HG02759 (cell line): ENCODE results near the gene ETV3L.
A peak's percentile ranks its signal among the peaks of the same experiment; 100 is the strongest.
"Not testable (repeated sequence)": the region's sequence is repeated elsewhere in the genome, so short reads cannot be mapped to it uniquely, and the experiment has no call there.

Experiments used
- ATAC-seq: cut with Tn5 transposase; IDR thresholded peaks from one replicate; pipeline ENCODE4 v1.9.1; 2021; ENCODE audit warnings: mild to moderate bottlenecking, moderate library complexity; ENCODE audit not compliant: unreplicated experiment

Gene ETV3L

DNA sequence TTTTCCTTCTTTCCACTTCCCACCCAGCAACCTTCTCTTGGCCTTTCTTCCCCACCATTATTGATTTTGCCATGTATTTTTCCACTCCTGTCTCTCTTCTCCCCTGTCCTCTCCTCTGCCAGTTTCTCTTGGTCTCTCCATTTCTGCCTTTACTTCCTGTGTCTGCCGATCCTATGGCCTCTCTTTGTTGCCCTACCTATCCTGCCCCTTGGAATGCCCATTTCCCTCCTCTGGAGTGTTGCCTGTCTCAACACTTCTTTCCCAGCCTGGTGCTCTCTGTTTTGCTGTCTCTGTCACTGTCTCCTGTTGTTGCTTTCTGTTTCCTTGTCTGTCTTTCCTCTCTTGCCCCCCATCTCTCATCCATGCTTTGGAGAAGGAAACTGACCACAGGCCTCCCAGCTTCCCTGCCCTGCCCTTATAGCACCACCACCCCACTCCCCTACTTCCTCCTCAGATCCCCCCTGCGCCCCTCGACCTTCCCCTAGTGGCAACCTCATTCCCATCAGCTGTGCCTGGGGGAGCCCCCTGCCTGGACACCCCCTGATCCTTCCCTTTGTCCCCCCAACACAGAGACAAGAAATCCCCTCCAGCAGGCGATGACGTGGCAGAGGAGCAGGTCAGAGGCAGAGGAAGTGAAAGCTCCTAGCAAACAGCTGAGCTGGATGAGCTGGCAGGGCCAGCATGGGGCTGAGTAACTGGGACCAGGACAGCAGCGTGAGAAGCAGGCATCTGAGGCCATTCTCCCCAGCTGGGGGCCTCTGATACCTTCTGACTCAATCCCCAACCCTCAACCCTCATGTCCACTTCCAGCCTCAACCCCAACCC lies 6.6 kb upstream of the ETV3L start:
- ATAC-seq, result peak; percentile 91

DNA sequence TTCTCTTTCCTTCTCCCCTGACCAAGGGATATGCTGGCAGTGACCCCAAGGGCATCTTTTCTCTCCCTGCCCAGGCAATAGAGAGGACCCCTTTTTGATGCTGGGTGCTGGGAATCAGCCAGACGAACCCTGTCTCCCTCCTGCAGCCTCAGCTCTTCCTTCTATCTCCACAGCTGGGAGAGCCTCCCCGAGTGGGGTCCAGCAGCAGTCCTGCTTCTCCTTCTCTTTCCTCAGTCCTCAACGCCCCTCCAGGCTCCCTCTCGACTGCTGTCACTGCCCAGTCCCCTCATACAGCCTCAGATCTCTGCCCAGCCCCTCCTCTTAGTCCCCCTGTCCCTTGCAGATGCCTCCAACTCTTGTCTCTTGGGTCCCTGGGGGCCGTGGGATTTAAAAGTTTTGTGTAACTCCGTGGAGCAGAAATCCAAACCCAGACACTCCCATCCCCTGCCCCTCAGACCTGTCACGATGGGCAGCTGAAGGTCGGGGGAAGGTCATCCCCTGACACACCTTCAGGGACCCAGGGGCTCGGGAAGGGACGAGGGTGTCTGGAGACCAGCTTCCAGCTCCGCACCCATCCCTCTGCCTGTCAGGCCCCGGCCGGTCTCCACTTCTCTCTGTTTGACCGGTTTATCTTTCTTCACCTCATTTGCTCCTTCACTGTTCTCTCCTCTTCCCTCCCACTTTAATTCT lies 5.8 kb upstream of the ETV3L start:
- ATAC-seq, result no peak

DNA sequence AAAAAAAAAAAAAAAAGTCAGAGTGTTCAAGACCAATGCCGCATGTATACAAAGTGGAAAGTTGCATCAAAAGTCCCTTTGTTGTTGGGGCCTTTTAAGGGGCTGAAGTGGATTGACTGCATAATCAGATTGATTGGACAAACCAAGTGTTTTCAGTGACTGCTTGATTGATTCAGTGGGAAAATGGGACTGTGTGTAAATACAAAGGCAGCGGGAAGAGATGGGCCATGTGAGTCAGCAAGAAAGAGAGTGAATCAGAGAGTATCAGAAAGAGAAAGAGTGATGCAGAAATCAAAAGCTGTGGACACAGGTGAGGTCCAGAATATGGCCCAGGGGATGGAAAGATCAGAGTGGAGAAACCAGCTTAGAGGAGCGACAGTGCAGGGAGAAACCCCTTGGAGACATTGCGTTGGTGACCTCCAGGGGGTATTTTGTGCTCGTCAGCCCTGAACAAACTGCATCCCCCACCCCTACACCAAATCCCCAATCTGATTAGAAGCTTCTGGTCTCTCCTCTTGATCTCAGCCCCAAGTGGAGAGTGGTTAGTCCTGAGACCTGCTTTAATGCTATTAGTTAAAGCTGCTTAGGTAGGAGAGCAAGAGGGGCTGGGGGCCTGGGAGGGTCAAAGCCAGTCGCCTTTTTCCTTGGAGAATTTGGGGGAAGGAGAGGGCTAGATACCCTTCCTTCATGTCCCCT lies 5.1 kb upstream of the ETV3L start:
- ATAC-seq, result no peak

DNA sequence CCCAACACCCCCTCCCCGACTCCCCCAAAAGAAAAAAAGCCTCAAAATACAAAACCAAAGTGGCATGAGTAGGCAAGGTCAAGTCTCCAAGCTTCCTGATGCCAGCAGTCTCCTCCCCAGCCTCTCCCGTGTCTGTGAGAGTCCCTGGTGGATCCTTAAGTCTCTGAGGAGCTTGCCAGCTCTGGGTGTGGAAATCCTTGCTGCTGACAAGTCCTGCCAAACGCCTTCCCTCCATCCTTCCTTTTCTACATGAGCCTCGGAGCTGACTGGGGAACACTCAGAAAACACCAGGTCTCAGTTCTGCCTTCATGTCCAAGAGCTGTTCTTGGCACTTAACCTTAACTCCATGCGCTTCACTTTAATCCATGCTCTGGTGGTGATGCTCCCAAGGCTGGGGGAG lies 3.7 kb upstream of the ETV3L start:
- no peak for ATAC-seq

DNA sequence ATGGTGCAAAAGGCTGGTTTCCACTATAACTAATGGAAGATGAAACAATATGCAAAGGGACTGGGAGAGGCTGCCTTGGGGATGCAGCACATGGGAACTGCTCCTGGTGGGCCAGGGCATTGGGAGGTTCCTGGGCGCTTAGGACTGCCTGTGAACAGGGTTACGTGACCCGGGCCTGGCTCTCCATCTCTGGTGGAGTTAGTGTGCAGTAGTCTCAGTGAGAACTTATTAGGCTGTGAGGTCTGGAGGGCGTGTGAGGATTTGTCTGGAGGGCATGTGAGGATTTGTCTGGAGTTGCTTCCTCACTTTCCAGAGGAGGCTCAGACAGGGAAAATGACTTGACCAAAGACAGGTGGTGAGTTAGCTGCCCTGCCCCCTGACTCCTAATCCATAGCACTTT lies 1.5 kb upstream of the ETV3L start:
- ATAC-seq, result no peak

DNA sequence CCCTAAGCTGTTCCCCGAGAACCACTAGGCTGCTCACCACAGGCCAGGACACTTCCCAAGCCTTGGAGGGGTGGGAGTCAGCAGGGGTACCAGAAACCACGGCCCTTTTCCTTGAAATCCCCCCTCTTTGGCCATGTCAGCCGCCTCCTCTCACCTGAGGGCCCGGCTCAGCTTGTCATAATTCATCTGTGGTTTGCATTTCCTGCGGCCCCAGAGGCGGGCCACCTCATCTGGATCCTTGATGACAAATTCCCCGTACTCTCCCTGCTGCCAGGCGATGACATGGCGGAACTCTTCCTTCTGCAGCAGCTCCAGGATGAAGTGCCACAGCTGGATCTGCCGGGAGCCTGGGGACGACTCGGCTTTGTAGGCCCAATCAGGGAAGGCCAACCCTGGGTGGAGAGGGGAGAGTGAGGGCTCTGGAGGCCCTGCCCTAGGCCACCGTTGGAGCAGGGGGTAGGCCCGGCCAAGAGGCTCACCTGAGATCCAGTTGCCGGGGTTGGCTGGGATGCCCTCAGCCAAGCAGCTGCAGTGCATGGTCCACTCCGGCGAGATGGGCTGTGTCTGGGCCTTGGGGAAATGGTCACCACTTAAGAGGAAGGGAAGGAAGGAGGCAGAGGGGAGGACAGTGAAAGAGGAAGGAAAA lies 498 bp downstream of the ETV3L start:
- not testable (repeated sequence) for ATAC-seq

DNA sequence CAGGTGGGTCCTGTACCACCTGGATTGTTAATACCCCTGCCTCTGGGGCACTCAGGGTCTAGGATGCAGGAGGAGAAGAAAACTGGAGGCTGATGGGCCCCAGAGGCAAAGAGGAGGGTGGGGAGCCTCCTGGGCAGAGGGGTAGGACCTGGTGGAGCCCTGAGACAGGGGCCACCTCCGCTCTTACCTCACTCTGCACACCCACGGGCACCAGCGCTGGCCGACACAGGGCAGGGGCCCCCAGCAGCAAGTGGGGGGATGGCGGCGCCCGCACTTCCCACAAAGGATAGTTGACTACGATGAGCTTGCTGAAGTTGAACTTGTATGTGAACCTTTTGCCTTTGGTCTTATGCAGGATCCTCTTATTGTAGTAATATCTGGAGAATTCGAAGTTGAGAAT lies 1.1 kb downstream of the ETV3L start:
- ATAC-seq, result no peak

DNA sequence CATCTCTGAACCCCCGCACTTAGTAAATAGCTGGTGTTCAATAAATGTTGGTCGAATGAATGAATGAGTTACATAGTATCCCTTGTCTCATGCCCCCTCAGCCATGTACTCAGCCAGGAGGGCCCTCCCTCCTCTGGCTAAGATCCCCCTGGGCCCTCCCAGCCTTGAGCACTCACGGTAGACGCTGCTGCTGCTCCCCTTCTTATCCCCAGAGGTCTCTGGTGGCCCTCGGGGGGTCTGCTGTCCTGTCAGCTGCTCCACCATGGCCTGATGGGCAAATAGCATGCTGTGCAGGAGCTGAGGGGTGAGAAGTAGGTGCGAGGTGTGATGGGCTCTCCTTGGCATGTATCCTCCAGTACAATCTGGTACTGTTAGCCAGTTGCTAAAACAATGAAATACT lies 1.9 kb downstream of the ETV3L start:
- no peak for ATAC-seq

DNA sequence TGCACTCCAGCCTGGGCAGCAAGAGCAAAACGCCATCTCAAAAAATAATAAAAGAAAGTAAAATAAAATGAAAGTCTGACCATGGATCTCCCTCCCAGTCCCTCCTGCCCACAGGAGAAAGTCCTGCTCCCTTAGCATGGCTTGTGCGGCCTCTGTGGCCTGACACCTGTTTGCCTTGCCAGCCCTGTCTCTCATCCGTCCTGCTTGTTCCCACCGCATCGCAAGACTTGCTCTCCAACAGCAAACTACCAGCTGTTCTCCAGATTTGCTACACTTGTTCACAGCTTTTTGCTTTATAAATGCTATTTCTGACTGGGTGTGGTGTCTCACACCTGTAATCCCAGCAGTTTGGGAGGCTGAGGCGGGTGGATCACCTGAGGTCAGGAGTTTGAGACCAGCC lies 2.7 kb downstream of the ETV3L start:
- ATAC-seq, result no peak

DNA sequence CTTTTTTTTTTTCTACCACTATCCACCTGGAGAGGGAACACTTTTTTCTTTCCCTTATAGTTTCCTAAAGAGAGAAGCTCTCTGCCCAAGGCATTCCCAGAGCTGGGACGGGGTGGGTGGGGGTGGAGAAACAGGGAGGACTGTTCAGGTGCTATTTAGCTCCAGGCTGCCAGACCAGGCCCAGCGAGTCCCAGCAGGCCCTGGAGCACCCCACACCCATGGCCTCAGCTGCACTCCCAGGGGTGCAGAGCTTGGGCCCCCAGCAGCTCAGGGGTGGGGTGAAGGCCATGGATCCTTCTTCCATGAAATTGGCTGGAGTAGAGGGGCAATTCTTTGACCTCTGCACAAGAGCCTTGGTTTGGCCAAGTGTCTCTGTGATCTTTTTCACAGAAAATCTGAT lies 4.1 kb downstream of the ETV3L start:
- no peak for ATAC-seq

DNA sequence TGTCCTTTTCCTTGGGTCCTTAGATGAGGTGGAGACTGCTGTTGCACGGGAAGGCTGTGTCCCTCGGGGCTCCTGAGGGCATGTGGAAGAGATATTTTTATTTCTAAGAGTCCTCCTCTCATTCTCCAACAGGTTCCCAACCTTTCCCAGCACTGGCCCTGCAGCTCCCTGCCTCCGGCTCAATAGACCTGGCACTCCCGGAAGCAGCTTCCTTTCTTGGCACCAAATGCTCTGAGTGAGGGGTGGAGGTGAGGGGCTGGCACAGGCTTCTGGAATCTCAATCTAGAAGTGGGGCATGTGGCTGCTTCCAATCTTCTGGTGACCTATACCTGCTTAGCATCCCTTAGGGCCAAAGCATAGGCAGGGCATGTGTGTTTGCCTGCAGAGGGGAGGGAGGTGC lies 4.5 kb downstream of the ETV3L start:
- ATAC-seq, result no peak

DNA sequence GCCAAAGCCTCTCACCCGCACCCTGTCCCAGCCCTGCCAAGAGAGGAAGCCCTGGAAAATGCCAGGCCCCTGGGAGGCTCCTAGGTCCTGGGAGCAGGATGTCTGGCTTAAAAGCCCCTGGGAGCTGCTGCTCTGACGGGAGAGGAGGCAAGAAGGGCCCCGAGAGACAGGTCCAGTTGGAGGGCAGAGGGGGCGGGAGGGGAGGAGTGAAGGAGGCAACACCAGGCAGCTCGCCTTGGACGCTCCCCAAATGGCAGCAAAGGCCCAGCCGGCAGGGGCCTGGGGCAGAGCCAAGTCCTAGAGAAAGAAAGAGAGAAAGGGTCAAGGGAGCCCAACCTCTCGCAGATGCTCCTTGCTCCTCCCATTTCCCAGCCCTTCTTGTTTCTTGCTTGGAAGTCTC lies 6.8 kb downstream of the ETV3L start:
- no peak for ATAC-seq

DNA sequence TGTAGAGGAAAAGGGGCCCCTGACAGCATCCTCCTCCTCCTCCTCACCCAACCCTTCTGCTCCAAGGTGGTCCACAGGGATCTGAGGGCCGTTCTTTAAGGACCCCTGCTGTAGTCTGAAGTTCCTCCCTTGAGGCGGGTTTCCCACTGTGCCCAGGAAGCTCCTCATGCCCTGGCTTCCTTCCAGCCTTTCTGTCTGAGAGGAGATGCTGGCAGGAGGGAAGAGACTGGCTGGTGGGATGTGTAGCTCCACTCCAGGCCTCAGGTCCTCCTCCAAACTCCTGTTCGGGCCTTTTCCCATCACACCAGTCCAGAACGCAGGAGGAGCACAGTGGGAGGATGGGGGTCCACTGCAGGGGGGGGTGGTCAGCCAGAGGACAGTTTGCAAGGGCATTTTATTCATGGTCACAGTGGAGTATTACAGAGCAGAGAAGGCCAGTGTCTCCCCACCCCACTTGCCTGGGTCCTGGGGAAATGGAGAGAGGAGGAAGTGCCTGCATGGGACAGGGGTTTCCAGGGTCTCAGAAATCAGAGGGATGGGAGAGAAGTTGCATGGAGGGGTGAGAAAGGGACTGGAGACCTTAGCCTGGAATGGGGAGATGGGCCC lies 7.8 kb downstream of the ETV3L start:
- ATAC-seq, result no peak

DNA sequence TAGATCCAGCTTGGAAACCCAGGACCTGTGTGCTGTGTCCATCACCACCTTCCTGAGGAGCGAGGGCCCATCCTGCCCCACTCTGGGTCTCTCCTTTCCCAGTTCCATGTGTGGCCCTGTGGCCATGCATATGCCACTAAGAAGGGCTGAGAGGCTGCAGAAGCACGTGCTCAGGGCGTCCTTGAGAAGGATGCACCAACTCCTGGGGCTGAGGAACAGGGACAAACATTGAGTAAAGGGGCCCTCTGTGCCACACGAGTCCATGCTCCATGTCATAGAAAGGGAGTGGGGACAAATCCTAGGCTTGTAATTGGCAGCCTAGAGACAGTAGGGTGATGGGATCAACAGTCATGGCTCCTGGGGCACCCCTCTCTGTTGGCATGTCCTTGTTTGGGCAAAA lies 8.4 kb downstream of the ETV3L start:
- no peak for ATAC-seq

DNA sequence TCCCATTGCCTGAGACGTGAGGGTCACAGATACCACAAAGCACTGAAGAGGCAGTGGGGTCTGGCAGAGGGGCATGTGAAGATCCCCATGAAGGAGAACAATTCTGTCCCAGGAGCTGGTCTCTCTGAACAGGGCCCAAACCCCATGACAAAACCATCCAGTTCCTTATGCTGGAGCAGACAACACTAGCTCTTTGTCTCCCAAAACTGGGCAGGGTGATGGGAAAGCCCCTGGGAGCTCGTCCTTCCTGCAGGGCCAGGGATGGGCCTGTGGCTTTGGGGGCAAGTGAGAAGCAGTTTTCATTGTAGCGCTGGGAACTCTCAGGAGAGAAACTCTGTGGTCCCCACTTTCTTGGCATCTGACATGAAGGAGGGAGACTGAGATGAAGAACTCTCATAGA lies 8.8 kb downstream of the ETV3L start:
- no peak for ATAC-seq

DNA sequence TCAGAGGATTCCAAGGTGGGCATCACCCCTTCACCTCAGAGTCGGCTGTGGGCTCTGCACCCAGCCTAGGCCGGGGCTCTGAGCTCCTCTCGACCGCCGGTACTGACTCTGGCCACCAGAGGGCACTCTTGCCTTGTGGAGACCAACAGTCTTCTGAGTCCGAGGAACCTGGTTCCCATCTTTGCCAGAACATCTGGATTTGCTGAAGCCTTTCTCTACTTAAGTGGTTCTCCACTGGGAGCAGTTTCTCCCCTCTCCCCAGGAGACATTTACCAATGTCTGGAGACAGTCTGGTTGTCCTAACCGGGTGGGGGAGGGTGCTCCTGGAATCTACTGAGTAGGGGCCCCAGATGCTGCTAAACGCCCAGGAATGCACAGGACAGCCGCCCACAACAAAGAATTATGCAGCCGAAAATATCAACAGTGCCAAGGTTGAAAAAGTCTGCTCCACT lies 9.4 kb downstream of the ETV3L start:
- ATAC-seq, result no peak

DNA sequence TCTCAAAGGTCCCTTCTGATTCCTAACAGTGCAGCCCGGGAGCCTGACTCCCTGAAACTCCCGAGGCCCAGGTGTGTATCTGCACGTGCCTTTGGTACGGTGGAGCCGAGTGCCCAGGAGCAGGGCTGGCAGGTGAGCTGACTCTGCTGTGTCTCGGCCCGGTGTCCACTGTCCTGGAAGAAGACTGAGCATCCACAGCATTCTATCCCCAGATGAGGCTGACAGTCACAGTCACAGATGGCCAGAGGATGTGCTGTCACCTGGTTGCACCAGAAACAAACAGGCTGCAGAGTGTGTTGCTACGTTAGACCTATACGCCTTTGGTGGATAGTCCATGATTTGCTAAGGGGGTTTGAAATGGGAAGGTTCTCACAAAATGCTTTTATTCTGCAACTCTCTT lies 9.8 kb downstream of the ETV3L start:
- no peak for ATAC-seq

DNA sequence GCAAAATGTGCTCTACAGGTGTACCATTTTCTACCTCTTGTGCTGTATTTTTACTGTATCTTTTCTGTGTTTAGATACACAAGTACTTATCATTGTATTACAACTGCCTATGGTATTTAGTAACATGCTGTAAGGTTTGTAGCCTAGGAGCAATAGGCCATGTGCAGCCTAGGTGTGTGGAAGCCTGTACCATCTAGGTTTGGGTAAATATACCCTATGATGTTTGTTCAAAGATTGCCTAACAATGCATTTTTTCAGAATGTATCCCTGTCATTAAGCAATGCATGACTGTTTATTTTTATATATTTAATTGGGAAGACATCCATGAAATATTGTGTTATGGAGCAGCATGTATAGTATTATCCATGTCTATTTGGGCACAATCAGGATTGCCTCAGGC lies 11.0 kb downstream of the ETV3L start:
- no peak for ATAC-seq

DNA sequence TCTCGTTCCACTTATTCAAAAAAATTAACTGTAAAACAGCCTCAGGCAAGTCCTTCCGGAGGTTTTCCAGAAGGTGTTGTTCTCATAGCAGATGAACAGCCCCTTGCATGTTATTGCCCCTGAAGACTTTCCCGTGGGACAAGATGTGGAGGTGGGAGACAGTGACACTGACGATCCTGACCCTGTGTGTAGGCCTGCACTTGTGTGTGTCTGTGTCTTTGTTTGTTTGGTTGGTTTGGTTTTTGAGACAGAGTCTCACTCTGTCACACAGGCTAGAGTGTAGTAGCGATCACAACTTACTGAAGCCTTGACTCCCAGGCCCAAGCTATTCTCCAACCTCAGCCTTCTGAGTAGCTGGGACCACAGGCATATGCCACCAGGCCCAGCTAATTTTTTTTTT lies 12.6 kb downstream of the ETV3L start:
- ATAC-seq, result no peak

DNA sequence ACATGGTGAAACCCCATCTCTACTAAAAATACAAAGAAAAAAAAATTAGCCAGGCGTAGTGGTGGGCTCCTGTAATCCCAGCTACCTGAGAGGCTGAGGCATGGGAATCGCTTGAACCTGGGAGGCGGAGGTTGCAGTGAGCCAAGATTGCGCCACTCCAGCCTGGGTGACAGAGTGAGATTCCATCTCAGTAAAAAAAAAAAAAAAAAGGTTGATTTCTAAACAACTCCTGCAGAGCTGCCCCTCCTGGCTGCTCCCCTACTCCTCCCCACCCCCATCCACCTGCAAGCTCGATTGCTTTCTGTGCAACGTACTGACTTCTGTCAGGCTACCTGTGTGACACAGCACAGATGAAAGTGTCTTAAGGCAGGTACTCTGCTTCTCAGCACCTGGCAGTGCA lies 13.3 kb downstream of the ETV3L start:
- ATAC-seq, result no peak

DNA sequence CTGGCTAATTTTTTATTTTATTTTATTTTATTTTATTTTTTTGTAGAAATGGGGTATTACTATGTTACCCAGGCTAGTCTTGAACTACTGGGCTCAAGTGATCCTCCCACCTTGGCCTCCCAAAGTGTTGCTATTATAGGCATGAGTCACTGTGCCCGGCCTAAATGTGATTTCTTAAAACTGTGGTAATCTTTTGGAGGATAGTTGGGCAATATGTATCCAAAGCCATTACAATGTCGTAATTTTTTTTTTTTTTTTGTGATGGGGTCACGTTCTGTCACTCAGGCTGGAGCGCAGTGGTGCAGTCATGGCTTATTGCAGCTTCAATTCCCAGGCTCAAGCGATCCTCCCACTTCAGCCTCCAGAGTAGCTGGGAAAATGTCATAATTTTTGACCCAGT lies 14.2 kb downstream of the ETV3L start:
- ATAC-seq, result no peak
